HG02885 (cell line): ENCODE results near the gene EGFLAM.

Experiments used
- ATAC-seq: cut with Tn5 transposase; IDR thresholded peaks from one replicate; pipeline ENCODE4 v1.9.1; 2021; ENCODE audit warnings: mild to moderate bottlenecking; ENCODE audit not compliant: unreplicated experiment, poor library complexity

The EGFLAM gene

DNA sequence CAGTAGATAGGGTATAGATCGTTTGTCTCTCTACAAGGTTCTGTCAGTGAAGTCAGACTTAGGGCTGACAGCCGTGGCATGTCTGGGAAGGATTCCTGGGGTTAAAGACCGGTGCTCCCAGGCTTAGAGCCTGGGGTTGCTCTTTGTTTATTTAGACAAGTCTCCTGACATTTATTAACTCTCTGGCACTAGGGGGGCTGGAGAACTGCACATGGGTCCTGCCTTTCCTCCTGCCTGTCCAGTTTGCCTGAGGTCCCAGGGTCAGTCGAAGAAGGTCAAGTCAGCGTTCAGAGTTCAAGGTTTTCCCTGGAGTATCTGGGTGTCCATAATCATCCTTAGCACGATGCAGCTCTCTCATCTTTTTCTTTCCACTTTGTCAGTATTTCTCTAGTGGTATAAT is 5.6 kb downstream of the EGFLAM start:
- no peak for ATAC-seq

DNA sequence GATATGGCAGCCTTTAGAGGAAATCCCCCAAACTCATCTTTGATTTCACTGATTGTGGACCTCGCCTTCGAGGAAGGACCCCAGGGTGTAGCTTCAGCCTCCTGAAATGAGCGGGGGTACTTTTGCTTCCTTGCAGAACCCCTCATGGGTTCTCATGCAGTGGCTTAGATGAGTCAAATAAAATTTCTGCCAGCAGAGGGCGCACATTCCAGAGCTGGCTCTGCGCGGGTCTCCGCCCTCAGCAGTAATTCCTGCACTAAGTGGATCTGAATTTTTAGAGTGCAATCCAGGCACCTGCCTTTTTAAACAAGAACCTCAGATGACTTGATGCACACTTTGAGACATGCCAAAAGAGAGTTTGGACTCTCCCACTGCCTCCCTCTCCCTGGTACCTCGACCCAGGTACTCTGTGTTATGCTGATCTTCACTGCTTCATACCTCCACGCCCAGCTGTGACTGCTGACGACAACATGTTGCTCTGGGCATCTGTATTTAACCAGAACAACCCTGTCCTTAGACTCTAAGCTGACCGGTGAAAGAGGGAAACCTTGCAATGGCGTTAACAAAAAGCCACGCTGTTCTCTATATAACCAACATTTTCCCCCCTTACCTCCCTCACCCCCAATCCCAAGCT is 7.3 kb downstream of the EGFLAM start:
- ATAC-seq = peak; percentile 86

DNA sequence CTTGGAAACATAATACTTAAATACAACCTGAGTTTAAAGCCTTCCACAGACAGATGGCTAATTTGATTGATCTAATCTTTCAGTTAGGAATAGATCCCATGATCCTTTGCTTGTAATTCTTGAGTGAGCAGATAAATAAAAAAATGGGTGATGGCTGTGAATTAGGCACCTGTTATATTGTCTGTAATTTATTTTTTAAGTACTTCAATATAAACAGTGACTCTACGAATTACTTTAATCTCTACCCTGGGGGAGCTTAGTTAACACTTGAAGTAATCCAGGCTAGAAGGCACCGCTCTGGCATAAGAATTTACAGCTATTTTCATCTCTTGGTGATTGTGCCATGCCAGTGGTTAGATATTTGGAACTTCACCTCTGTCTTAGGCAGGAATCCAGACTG is 9.0 kb downstream of the EGFLAM start:
- no peak for ATAC-seq

DNA sequence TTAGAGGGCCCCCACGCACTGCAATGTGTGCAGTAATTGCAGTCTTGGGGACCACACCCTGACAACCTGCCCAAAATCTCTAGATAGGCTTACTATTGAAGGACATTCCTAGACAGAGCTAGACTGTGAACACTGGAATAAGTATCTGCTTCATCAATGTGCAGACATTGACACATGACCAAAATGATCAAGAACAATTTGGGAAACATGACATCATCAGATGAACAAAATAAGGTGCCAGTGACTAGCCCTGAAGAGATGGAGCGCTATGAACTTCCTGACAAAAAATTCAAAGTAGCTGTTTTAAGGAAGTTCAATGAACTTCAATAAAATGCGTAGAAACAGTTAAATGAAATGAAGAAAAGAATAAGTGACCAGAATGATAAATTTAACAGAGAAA is 15.3 kb downstream of the EGFLAM start:
- no peak for ATAC-seq

DNA sequence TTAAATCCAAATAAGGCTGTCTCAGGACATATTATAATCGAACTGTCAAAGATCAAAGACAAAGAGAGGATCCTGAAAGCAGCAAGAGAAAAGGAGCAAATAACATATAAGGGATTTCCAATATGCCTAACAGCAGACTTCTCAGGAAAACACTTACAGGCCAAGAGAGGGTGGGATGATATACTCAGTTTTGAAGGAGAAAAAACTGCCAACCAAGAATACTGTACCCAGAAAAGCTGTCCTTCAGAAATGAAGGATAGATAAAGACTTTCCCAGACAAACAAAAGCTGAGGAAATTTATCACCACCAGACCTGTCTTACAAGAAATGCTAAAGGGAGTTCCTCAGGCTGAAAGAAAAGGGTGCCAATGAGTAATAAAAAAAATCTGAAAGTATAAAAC is 16.0 kb downstream of the EGFLAM start:
- no peak for ATAC-seq

DNA sequence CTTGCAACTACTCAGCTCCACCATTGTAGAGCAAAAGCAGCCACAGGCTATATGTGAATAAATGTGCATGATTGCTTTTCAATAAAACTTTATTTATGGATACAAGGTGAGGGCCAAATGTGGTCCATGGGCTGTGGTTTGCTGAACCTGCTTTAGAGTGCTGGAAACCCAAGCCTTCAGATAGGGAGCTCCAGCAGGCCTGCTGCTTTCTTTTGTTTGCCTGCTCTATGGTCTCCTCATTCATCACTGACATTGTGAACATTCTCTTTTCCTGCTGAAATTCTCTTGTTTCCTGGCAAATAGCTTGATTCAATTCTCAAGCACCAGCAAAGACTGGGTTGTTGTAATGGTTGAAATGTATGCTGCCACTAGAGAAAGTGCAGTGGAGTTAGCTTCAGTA is 26.0 kb downstream of the EGFLAM start:
- ATAC-seq = no peak

DNA sequence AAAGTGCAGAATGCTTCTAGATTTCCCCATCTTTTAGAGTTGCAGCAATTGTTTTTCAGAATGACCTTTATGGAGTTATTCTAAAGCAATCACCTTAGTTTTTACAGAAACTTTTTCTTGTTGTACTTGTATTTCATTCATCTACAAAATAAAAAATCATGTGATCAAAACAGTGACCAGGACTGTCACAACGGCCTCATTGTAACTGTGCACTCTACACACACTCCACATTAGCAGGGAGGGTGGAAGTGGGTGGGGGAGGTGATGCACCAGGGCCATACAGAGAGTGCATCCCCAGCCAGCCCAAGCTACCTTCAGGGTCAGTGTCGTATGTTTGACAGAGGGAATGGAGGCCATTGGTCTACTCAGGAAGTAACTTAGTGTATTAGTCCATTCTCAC is 26.9 kb downstream of the EGFLAM start:
- no peak for ATAC-seq

DNA sequence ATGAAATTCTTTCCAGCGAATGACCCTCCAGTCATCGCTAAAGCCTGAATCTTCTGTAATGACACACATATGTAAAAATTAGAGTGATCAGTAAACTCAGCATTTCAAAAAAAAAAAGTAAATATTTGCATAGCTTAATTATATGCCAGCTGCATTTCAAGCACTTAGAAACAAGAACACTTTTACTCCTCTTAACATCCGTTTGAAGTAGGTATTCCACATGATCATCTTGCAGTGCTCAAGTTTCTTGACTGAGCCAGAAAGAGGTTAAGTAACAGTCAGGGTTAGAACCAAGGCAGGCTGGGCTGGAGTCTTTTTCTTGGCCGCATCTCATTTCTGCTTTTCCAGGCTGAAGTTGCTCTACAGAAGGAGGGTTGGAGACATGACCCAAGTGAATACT is 27.6 kb downstream of the EGFLAM start:
- no peak for ATAC-seq

DNA sequence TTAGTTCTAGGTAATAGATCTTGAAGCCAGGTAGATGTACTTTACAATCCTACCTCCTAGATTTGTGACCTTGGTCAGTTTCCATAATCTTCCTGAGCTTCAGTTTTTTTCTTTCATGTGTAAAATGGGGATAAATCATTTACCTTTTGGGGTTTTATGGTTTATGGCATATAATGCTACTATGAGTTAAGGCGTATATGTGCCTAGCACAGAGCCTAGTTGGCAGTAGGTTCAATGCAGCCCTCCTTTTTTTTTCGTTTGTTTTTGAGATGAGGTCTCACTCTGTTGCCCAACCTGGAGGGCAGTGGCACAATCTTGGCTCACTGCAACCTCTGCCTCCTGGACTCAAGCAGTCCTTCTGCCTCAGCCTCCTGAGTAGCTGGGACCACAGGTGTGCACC is 28.8 kb downstream of the EGFLAM start:
- no peak for ATAC-seq

DNA sequence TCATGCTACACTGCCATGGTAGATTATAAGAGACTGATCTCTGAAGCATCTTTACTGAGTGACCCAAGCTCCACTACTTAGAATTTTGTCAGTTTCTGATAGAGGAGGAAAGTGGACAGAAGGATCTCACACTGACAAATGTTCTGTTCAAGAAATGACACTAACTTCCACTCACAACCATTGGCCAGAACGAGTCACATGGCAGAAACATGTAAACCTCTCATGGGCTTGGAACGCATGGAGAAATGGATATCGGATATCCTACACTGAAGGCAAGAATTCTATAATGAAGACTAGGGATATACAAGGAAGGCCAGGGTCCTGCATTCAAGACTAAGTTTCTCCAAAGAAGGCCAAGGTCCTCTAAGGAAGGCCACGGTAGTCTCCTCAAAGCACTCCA is 31.1 kb downstream of the EGFLAM start:
- ATAC-seq = no peak

DNA sequence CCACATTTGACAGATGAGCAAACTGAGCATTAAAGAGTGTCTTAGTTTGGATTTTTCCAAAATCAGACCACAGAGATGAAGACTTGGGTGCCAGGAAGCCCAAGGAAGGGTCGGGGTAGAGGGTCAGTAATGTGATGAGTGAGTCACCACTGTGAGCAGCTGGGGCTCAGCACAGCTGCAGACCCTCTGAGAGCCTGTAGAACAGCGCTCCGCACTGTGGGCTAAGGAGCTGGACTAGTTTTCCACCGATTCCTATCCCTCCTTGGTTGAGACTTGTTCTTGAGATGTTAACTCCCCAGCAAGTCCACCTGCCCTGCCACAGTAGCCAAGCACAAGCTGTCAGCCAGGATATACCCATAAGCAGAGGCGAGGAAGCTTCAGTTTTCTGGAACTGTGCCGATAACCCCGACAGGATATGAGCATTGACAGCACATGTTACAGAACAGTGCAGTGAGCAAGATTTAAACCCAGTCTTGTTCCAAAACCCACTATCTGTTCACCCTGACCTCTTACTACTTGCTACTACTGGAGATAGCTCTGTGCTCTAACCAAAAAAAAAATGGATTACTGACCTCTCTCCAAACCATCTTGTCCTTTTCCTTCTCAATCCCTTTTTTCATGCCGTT is 31.8 kb downstream of the EGFLAM start:
- no peak for ATAC-seq

DNA sequence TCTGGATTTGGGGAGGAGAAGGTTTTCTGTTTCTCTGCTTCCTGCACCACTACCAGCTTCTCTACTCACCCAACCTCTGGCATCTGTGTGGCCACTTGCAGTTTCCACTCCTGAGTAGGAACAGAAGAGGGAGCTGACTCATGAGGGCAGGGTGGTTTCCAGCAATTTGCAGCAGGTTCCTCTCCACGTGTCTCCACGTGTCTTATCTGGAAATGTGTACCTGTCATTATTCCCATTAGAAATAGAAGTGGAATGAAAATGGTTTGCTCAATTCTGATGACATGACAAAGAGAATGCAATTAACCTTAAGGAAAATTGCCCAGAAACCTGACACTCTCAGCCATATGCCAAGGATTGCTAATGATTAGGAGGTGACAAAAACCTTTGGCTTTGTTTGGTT is 33.0 kb downstream of the EGFLAM start:
- no peak for ATAC-seq

DNA sequence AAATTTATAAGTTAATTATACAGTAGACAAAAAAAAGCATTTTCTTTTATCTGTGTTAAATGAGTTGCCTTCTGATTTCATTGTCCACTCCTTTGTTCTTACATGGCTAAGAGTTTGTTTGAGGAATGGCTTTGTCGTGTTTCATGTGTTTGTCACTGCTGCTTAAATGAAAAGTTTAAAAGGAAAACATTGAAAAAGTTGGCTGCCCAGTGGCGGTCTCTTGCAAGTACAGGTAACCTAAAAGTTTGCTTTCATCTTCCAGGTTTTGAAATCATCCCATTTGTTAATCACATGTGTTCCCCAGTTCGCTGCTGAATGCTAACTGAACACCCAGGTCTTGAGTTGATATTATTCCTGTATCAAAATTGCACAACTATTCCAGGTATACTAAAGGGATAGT is 33.9 kb downstream of the EGFLAM start:
- ATAC-seq = no peak

DNA sequence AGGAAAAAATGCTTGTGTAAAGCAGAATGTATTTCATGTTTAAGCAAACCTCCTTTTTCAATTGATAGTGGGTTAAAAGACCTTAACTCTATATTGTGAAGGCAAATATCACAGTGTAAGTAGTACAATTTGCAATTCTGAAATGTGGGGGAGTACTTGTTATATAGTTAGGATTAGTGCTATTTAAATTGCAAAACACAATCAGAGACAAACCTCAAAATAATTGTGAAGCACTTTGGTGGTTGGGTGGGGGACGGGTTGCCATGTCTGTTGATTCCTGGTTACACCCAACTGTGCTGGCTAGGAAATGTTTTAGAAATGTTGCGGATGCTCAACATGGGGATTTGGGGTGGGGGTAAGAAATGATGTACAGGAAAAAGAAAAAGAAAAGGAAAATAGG is 37.4 kb downstream of the EGFLAM start:
- ATAC-seq = no peak

DNA sequence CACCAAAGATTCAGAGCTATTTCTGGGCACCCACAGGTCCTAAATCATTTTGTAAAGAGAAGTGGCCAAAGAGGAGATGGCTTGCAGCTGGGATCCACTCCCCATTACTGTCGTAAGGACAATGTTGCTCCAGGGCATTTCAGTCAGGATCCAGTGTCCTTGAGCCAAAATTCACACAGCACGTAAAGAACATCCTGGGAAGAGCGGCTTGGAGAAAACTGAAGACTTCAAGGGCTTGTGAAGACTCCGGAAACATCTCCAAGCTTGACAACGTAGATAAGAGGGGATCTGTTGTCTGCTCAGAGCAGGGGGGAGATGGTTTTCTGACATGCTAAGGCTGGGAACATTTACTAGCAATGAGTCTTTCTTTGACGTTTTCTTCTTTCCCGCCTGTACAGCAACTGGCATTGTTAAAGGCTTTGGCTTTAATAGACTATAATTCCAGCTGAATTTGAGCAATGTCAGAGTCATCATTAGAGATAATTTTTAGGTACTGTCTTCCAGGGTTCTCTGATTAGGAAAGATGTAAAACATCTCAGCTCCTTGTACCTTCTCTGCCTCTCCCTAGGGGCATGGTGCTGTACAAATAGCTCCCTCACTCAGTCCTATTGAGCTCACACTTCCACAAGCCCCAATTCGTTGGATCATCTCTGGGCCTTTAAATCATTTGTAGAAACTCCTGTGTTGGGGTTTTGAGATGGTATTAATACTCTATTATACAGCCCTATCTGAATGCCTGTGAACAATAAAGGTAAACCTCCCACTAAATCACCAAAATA is 39.7 kb downstream of the EGFLAM start:
- no peak for ATAC-seq

DNA sequence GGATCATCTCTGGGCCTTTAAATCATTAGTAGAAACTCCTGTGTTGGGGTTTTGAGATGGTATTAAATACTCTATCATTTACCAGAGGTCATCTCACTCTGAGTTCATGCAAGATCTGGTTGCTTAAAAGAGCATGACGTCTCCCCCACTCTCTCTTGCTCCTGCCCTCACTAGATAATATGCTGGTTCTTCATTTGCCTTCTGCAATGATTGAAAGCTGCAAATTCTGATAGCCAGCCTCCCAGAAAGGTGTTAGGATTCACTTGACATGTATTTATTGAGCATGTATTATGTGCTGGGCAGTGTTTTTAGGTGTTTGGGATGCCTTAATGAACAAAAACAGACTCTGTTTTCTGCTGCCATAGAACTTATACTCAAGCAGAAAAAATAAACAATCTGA is 41.2 kb downstream of the EGFLAM start:
- ATAC-seq = no peak

DNA sequence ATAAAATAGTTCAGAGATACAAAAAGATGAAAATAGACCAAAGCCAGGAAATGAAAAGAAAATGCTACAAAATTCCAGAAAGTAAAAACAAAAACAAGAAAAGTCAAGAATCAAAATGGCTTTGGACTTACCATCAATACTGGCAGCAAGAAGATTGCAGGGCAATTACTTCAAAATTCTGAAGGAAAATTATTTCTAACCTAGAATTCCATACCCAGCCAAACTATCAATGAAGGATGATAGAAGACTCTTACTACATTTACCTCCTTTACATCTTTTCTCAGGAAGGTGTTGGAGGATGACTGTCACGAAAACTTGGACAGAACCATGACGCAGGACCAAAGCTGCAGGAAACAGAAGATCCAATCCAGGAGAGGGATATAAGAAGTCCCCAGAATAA is 46.8 kb downstream of the EGFLAM start:
- ATAC-seq = no peak

DNA sequence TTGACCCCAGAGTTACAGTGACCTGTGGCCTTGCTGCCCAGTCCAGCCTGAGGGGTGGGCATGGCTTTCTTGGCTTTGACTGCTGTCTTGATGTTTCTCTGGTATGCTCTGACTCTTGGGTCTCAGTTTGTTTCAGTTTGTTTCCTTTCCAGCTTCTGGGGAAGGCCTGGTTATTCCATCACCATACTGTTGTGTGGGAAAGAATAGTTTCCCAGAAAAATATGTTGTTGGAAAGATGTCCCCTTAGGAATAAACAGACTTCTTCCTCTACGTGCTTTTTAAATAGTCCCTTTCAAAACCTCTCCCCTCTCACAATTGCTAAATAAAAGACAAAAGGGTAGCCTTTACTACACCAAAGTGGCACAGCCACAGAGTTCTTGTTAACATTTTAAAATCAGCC is 49.5 kb downstream of the EGFLAM start:
- no peak for ATAC-seq

DNA sequence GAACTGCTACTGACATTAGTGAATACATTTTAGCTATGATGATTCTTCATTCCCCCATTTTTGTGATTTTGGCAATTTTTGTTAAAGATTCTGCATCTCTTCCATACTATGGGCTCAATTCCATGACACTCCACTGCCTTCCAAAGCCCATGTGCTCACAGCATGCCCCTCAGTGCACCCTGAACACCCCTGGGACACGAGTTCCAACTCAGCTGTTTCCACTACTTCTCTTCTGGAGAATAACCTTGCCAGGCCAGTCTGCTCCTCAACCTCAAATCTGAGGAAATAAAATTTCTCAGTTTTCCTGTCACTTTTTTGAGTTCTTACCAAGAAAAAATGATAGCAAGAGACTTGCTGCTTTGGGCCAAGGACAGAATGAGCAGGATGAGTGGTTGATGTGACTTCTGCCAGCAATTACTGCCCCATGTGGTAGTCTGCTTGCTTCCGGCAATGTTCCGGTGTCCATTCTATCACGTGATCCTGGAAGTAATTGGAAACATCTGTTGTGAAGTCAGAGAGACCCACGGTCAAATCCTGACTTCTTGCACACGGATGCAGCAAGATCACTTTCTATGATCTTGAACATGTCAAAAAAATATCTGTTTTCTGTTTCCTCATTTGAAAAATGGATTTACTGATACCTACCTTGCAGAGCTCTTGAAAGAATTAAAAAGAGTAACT is 58.3 kb downstream of the EGFLAM start:
- no peak for ATAC-seq

DNA sequence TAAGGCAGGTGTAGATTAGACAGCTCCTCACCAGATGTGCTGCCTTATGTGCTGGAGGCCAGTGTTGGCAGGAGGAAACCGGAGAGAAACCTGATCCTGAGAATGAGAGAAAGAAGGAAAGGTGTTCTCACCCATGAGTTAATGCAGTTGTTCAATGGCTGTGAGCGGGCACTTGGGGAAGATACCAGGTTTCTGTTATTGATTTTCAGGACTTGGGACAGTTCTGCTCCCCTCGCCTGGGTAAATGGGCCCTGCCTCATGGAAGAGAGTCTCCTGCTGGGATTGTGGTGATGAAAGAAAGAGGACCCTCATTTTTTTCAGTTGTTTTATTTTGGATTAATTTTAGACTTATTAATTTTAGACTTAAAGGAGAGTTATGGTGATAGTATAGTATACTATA is 59.5 kb downstream of the EGFLAM start:
- no peak for ATAC-seq

DNA sequence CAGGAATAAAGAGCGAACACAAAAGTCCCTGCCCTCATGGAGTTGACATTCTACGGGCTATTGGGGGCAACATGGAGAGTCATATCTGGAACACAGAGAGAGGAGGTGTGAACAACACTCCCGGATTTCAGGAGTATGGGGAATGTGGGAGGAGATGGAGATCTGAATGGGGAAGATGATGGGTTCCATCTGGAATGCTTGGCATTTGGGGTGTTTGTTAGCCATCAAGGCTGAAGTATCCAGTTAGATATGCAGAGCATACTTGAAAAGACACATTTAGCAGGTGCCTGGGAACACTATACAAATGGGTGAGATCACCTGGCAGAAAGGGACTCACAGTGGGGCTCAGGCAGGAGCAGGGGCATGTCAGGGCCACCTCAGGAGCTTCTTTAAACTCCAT is 61.1 kb downstream of the EGFLAM start:
- ATAC-seq = no peak
